GM08714 (cell line): ENCODE data around the gene VOPP1.

Experiments
- H3K4me3 ChIP-seq: fragments of 200-500 bp; sonication (Bioruptor generic); 2 replicates; pipeline ENCODE4 v1.5.1; 2014; ENCODE audit warnings: mild to moderate bottlenecking, low read length, inconsistent platforms
- ZNF274 ChIP-seq: IDR thresholded peaks from 2 replicates; pipeline ENCODE4 v1.6.1; 2012; ENCODE audit warnings: mild to moderate bottlenecking, low read depth, low read length

VOPP1 gene

DNA sequence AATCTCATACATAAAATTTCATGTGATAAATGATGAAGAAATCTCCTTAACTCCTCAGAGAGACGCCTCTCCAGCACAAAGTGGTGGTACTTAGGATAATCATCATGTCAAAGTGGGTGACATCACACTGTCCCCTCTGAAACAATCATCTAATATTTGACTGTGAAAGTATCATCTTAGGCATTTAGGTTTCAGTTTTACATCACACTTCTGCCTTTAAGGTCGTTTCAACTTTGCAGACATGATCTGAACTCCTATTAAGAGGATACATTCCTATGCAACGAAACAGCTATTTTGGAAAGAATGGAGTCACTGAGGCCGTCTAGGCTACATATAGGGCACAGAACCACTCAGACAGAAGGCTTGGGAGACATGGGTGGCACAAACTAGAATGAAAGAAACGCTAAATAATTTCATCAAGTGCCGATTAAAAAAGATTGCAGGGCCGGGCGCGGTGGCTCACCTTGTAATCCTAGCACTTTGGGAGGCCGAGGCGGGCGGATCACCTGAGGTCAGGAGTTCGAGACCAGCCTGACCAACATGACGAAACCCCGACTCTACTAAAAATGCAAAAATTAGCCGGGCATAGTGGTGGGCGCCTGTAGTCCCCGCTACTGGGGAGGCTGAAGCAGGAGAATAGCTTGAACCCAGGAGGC is 2.0 kb downstream of the VOPP1 start:
- peak overlapping the region; percentile 90 for H3K4me3 ChIP-seq
- no peak for TF ChIP-seq ZNF274

DNA sequence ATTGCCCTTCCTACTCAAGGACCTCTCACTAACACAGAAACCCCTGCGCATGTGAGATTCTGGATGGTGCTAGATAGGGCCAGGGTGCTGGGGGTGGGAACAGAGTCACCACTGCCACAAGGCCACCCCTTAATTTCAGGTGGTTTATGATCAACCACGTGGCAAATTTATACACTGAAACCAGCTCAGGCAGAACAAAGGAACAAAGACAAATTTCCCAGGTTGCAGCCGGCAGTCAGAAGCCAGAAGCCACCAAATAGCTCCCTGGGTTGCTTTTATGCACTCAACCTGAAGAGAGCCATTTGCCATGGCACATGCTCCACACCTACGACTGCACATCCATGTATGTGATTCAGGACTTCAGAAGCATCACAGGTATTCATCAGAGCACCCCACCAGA is 2.5 kb downstream of the VOPP1 start:
- peak overlapping the region; percentile 90 for H3K4me3 ChIP-seq
- no peak for TF ChIP-seq ZNF274

DNA sequence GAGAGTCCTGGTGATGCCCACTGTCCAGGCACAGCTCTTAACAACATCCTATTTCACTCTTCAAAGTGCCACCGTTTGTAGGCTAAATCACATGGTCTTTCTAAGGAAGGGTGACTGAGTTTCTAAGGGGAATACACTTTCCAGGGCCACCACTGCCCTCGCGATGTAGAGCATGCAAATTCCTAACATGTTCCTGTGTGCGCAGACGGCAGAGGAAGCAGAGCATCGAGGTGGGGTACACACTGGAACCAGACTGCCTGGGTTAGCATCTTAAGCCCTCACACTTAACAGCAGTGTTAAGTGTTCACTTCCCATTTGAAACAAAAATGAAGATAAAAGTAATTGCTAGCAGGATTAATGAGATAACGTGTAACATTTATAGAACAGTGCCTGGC is 3.0 kb downstream of the VOPP1 start:
- TF ChIP-seq ZNF274, result no peak
- H3K4me3 ChIP-seq, result peak overlapping the region; percentile 90

DNA sequence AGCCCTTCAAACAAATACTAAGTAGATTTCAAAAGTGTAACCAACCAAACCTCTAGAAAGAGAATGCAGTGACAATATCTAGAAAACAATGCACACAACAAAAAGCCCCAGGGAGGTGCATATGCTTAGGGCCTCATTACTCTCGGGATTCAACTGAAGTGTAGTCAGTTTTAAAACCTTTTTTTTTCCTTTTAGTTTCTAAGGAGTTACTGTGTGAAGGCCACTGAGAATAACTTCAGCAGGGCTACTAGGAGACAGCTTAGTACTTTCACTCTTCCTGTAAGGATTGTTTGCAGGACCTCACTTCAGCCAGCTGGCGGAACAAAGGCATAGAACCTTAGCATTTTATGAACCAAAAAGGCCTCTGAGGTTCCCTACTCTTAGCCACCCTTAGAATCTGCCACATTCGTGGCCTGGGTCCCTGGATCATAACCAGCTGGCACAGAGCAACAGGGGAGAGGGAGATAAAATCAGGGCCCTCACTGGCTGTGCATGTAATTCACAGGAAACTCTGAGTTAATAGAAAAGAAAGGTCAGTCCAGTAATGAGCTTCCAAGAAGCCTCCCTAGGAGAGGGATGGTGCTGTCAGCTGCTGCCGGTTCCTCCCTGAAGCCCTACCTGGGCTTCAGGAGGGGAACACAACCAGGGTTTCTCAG is 3.6 kb downstream of the VOPP1 start:
- H3K4me3 ChIP-seq, result peak overlapping the region; percentile 90
- TF ChIP-seq ZNF274, result no peak

DNA sequence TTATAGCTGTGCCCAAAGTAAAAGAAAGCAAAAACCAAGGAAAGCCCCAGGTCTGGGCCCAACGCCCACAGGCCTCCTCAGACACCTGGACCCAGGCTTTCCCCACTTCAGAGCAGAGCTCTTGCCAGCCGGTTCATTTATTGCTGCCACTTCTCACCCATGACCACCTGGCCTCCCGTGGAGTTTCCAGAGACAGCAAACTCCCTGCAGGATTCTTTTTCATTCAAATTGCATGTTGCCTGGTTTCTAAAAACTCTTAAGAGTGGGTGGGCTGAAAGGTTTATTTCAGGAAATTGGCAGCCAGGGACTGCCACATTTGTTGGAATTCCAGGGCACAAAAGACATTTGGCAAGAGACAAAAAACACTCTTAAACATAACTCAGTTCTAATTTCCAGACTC is 4.7 kb downstream of the VOPP1 start:
- H3K4me3 ChIP-seq, result peak overlapping the region; percentile 3; the same call in 1 of the 2 replicates

DNA sequence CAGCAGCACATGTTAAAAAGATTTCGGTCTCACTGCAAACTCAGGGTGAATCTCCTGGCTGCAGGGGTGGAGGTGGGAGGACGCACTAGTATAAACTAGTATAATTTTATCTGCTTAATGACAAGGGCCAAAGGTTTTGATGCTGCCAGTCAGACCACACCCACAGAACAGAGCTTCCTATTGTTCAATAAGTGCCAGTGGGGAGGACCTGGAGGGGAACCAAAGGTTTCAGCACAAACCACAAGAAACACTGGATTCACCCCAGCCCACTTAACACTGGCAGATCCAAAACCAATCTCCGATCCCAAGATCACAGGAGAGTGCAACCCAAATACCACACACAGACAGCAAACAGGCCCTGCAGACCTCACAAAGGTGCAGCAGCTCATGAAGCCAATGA is 6.6 kb downstream of the VOPP1 start:
- TF ChIP-seq ZNF274, result no peak
- H3K4me3 ChIP-seq, result peak overlapping the region; percentile 5; the same call in 1 of the 2 replicates

More for the DNA sequence above, 4.7 kb downstream of the VOPP1 start:
- TF ChIP-seq ZNF274, result no peak

DNA sequence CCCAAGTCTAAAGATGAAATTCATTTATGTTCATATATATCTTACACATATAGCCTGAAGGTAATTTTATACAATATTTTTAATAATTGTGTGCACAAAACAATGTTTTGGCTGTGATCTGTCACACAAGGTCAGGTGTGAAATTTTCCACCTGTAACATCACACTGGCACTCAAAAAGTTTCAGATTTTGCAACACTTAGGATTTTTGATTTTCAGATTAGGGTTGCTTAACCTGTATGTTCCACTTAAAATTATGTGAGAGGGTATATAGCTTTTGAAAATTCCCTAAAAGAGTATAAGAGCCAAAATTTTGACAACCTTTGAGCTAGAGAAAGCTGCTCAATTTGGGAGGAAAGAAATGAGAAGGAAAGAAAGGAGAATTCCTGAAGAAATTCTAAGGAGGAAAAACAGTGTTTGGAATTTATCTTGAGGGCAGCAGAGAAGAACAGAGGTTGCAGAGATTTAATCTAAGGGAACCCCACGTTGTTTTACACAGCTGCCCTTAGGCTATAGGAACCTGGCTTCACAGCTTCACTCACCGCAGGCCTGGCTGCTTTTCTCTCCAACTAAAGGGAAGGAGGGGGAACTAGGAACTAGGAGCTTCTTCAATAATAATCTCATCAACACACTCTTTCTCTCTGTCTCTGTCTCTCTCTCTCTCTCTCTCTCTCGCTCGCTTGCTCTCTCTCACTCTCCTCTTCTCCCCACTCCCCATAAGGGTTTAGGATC is 8.5 kb downstream of the VOPP1 start:
- no peak overlapping the region for H3K4me3 ChIP-seq

DNA sequence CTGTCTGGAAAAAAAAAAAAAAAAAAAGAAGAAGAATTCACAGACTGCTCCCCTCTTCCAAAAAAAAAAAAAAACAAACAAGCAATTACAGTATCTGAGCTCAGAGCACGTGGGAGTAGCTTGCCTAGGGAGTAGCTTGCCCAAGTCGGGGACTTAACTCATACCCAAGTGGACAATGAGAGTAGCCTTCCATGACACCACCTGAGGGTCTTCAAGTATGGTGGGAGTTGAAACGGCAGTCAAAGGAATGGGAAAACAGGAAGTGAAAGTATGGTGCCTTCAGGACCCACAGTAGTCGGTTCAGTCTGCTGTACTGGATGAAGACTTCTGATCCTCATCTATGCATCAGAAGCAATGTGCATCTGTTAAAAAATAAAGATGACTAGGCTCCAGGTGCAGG is 10.6 kb downstream of the VOPP1 start:
- no peak overlapping the region for H3K4me3 ChIP-seq
- no peak for TF ChIP-seq ZNF274

More for the DNA sequence above, 8.5 kb downstream of the VOPP1 start:
- no peak for TF ChIP-seq ZNF274

DNA sequence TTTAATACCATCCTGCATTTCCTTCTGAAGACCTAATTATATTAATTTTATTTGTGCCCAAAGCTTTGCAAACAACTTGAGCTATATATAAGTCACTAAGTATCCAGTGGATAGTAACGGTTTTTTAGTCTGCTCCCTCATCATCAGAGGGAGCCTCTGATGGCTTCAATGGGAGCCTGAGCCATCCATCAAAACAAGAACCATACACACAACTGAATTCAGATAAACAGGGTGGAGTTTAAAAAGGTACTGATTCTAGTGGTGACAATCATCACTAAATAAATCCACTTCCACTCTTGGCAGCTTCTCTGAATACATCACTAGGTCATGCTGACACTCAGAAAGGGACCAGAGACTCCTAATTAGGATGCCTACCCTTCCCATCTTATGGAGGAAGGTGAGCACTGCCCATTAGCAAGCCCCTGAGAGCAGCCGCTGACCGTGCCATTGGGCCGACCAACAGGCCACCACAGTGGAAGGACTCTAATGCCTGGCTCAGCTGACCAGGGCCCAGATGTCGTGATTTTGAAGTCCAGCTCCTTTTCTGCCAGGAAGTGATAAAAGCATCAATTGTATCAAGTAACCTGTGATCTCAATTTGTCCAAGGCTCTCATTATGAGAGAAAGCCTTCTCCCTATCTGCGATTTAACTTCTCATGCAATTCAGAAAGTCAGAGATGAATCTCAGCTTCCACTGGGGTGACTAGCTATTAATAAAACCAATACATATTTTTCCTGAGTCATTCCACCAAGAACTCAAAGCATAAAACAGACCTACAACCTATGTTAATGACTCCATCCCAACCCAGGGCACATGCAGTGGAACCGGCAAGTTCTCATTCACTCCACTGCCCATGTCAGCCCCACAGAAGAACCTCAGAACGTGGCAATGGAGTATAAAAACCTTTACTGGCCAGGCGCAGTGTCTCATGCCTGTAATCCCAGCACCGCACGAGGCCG is 13.1 kb downstream of the VOPP1 start:
- H3K4me3 ChIP-seq, result no peak overlapping the region

DNA sequence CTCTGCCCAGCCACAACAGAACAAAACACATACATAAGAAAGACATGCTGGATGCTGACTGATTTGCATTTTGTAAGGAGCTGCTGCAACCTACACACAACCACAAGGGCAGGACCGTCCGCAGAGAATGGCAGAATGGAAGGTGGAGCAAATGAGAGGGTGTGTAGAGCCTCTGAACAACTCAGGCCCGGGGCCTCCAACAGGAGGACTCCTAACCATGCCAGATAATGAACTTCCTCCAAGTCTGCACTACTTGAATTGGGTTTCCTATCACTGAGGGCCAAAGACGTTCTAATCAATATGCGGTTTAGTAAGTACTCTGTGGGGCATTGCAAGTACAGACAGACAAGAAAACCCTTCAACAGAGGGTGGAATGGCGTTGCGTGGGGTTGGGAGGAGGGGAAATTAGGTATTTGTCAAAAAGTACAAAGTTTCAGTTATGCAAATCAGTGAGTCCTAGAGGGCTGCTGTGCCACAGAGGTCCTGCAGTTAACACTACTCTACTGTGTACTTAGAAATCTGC is 14.6 kb downstream of the VOPP1 start:
- TF ChIP-seq ZNF274, result no peak
- H3K4me3 ChIP-seq, result peak overlapping the region; percentile 63; the same call in 1 of the 2 replicates

More for the DNA sequence above, 13.1 kb downstream of the VOPP1 start:
- no peak for TF ChIP-seq ZNF274

DNA sequence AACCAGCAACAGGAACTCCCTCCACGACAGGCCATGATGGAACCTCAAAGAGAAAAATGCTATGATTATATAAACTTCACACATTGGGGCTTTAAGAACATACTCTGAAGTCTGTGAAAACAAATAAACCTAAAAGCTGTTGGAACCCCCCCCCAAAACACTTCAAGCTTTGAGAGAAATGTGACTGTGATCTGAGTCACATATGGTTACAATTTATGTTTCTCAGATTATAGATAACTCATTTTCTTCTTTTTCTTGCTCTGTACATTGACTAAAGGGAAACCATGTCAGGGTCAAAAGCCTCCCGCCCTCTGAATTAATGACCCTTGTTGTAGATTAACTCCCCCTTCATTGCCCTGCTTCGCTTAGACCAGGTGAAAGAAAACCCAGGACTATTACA is 15.8 kb downstream of the VOPP1 start:
- no peak for TF ChIP-seq ZNF274
- no peak overlapping the region for H3K4me3 ChIP-seq

DNA sequence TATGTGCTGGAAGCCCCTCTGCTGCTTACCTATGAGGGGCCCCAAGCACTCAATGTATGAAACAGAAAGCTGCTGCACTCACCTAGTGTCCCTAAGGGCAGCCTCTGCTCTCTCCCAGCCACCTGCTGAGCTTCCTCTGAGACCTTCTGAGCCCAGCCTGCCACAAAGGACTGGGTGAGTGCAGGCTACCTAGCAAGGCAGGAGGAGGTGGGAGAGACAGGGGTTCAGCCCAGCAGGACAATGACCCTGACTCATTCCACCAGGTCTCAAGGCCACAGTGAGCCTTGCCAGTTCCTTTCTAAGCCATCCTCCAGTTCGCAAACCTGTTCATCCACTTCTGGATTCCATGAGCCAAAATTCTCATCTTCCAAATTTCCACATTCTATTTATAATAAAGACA is 16.3 kb downstream of the VOPP1 start:
- TF ChIP-seq ZNF274, result no peak
- H3K4me3 ChIP-seq, result peak overlapping the region; percentile 13; the same call in 1 of the 2 replicates

DNA sequence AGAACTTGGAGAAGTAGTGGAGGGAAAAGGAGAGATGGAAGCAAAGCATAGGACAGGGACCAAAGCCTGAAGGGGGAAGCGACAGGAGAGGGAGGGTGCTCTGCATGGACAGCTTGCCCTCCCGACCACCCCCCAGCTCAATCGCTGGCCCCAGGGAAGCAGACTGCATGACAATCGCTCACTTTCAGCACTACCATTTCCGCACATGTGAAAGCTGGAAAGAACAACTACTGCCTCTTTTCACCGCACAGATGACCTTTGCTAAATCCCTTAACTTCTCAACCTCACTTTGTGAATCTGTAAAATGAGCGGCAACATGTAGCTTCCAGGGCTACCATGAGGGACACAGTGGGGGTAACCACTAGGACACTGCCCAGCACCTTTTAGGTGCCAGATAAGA is 17.1 kb downstream of the VOPP1 start:
- H3K4me3 ChIP-seq, result no peak overlapping the region

DNA sequence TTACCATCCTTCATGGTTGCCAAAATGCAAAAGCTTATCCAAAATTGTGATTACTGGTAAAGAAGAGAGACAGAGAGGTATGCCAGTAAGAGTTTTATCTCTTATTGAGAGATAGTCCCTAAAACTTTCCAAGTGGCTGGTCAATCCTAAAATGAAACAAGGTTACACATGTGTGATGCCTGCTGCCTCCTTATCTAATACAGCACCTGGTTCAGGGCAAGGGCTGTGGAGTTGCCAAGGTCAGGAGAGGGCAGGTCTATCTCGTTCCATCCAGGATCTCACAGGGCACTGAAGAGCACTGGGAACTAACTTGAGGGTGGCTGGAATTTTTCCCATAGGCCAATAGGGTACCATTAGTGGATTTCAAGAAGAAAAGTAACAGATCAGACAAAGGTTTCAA is 18.3 kb downstream of the VOPP1 start:
- TF ChIP-seq ZNF274, result no peak
- H3K4me3 ChIP-seq, result no peak overlapping the region

More for the DNA sequence above, 17.1 kb downstream of the VOPP1 start:
- TF ChIP-seq ZNF274, result no peak

DNA sequence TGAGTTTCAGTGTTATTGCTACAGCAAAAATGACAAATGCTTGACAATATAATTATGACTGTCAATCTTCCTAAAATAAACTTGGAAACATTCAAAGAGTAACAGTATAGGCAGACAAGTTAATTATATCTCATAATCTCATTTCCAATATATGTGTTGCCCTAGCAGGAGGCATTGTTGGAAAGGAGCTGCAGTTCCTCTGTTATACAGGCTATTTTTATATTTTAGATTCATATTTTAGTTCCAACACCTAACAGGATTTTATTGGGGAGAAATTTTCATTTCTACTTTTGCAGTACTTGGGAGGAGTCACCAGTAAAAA is 19.3 kb downstream of the VOPP1 start:
- TF ChIP-seq ZNF274, result no peak
- no peak overlapping the region for H3K4me3 ChIP-seq
